GM21447 (cell line): ENCODE data around the gene LDLRAD4.

ENCODE experiments used
- ATAC-seq: cut with Tn5 transposase; IDR thresholded peaks from one replicate; pipeline ENCODE4 v1.9.1; 2021; ENCODE audit not compliant: unreplicated experiment

LDLRAD4 gene

DNA sequence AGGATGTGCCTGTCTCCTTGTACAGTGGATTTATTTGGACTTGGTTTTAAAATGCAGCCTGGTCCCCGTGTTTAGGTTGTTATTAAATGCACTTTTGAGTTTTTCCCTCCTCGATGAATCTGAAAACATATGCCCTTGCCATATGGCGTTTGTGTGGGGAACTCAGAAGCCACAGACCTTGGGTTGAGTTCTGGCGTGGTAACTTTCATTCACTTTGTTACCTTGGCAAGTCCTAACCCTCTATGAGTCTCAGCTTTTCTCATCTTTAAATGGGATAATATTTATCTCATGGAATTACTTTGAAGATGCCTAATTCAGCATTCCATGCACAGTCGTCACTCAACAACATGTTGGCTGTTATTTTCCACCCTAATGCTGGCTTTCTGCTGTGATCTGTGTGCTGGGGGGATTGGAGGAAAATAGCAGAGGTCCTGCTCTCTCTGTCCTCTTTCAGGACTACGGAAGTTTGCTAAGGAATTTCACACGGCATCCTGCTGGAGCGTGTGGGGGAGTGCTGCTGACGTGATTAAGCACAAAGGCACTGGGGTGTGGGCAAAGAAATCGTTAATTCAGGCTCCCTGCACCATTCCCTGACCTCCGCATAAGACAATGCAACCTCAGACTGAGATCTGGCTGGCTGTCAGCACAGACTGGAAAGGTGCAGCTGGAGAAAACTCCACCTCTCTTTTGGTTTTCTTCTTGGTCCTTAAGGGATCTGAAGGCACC is 61.7 kb downstream of the LDLRAD4 start:
- ATAC-seq, result no peak

DNA sequence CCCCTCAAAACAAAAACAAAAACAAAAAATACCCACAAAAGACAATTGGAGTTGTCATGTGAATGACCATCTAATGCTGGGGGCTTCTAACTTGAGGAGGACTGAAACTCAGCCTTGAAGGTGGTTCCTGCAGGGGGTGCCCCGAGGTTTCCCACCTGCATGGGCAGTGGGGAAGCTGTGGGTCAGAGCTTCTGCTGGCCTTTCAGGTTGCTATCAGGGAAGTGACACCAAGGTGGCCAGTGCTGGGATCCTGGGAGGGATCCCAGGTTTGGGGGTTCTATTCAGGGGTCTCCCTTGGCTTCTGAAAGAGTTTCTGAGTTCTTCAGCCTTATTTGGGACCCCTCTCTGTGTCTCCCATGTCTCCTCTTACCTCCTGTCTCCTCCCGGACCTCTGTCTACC is 62.8 kb downstream of the LDLRAD4 start:
- ATAC-seq, result no peak

- ATAC-seq, result no peak
These were observed 65.2 kb downstream of the LDLRAD4 start for GRCh38 chr18:13283746-13284145.

DNA sequence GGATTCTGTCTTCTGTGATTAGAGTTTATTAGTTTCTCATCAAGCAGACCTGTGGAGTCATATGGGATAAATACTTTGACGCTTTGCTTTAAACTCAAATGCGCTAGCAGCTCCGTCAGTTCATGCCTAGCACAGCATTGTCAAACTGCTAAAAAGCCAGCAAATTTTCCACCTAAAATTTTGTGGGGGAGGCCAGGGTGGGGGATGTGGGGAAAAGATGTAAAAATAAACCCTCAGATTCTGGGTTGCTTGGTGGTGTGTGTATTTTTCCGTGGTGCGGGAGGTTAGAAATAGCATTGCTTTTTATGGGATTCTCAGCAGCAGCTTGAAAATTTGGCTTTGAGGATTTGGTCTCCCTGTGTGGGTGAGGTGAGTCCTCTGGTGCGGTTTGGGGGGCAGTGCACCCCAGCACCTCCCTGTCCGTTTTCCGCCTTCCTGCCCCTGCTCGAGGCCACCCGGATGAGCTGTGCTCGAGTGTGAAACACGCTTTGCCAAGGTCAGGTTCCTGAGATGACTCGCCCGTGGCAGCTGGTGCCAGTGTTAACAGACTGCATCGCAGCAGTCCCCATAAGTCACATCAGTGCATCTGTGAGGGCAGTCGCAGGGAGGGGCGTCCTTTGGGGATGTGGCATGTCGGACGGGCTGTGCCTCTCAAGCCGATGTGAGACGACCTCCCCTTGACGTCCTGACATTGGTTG is 65.9 kb downstream of the LDLRAD4 start:
- no peak for ATAC-seq

GRCh38 chr18:13285874-13286273 is 67.3 kb downstream of the LDLRAD4 start:
- ATAC-seq, result no peak

DNA sequence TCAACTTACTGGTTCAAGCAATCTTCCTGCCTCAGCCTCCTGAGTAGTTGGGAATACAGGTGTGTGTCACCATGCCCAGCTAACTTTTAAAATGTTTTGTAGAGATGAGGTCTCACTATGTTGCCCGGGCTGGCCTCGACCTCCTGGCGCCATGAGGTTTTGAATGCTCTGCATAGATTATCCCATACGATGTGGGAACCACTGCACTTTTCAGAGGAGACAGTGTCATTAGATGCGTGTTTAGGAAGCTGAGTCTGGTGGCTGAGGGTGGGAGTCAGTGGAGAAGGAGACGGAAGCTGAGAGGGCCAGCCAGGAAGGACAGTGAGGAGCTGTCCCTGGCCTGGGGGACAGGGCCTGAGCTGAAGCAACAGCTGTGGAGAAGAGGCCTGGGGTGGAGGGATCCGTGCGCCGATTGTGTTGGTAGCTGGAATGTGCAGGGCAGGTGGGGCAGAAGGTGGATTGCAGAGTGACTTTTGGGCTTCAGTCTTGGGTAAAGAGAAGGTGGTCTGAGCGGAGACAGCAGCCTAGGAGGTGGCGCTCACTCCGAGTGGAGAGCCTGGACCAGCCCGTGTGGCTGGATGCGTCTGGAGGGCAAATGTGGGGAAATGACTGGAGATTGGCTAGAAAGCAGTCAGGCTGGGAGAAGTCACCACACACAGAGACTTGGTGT is 68.0 kb downstream of the LDLRAD4 start:
- ATAC-seq, result no peak

DNA sequence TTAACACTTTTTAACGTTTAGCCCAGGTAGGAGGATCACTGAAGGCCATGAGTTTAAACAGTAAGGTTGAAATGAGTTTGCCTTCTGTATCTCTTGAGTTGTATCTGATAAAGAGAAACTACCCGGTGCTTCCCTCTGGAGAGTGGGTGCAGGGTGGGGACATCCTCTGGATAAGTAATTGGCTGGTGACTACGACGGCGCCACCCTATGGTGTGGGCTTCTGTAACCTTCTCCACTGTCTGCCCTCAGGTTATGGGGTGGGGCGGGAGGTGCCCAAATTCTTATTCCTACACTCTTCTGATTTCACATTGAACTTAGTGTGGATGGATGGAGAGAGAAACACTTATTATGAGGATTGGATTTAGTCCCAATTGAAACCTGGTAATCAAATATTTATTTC is 68.8 kb downstream of the LDLRAD4 start:
- ATAC-seq, result no peak

- ATAC-seq, result no peak
These were observed 70.1 kb downstream of the LDLRAD4 start for GRCh38 chr18:13288509-13289133.

DNA sequence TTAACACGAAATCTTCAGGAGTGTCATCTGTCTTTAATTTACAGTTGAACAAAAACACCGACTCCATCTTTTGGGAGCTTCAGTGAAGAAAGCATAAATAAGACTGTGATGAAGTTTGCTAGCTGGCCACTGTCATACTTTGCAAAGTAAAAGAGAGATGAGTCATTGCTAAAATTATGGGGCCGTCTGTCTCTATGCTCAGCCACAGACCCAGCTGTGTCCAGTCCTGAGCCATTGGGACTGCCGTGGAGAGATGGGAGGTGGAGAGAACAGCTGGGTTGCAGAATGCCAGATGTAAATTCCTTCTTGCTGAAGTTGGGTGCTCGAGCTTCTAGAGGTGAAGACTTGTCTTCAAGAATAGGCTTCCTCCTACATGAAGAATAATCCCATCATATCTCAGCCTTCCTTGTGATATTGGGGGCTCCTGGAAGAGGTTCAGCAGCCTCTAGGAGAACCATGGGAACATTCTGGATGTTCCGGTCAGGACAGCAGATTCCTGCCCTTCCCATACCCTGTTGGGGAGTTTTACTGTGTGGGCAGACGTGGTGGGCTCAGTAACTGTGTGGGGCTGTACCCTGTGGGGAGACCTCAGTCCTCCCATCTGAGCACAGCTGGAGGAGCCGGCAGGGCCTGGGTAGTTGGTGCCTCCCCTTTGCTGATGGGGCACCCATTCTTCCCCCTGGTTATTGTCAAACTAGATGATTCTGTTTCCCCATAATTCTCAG is 71.1 kb downstream of the LDLRAD4 start:
- ATAC-seq, result no peak

GRCh38 chr18:13290856-13291271 is 72.3 kb downstream of the LDLRAD4 start:
- no peak for ATAC-seq

DNA sequence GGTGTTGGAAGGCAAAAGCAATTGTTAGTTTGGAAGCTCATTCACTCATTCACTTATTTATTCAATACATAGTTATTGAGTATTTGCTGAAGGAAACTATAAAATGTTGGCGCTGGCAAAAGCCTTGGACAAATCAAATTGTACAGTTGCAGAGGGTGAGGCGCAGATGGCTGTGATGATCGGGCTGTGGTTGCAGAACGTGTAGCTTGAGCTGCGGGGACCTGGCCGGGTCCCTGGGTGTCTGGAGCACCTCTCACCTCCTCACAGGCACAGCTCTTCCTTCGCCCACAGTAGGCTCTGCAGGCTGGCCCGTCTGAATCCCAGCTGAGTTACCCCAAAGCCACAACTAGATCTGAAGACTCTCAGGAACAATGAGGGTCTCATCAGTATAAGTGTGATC is 72.7 kb downstream of the LDLRAD4 start:
- ATAC-seq, result no peak

DNA sequence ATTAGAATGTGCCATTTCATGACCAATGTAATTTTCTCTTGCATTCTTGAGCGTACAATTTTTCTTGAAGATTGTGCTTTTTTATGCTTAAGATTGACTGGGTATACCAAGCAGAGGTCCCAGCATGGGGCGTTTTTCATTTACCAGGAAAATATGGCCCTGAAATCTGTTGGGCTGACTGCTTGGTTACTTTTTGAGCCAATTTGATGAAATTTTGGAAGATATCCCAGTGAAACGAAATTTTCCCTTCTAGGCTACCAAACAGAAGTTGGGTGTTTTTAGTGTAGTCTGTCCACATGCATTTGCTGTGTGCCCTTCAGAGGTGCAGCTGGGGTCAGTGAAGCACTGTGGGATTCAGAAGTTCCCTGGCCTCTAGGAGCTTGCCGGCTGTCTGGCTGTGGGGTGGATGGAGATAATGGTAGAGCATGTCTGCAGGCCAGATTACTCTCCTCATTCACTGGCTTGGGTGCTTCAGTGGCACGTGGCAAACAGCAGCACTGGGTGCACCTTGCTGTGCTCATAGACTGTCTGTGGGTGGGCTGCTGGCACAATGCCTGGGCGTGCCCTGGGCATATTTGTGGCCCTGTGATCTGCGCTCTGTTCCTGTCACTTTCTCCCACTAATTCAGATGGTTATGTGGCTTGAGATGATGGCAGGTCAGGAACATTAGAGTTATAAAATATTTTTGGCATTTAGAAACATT is 73.3 kb downstream of the LDLRAD4 start:
- no peak for ATAC-seq

GRCh38 chr18:13292736-13293135 is 74.2 kb downstream of the LDLRAD4 start:
- ATAC-seq, result no peak

- ATAC-seq, result no peak
These were observed 75.7 kb downstream of the LDLRAD4 start for GRCh38 chr18:13294309-13294708.

- ATAC-seq, result no peak
These were observed 77.3 kb downstream of the LDLRAD4 start for GRCh38 chr18:13295894-13296293.

DNA sequence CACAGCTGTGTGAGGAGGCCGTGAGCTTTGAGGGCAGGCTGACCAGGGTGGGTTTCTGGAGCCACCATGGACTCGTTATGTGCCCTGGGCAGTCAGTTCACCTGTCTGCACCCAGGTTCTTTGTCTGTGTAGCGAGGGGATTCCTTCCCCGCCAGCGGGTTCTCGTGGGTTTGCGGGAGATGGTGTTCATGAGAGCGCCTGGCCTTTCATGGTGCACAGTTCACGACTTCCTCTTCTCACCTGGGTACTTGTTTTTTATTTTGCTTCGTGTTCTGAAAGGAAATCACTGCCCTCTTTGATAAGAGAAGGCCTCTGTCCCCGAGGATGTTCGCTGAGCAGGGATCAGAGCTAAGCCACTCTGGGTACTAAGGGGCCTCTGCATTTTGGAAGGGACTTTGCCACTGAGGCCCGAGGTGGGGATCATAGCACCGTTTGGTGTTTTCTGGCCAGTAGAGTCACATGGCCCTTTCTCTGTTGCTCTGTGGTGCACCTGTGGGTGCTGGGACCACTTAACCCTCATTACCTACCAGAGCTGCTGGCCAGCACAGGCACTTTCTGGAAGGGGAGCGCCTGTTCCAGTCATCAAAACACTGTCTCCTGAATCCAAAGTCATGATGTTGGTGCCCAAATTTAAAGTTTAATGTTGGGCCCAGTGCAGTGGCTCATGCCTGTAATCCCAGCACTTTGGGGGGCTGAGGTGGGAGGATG is 78.5 kb downstream of the LDLRAD4 start:
- ATAC-seq, result no peak

GRCh38 chr18:13298262-13298661 is 79.7 kb downstream of the LDLRAD4 start:
- no peak for ATAC-seq

DNA sequence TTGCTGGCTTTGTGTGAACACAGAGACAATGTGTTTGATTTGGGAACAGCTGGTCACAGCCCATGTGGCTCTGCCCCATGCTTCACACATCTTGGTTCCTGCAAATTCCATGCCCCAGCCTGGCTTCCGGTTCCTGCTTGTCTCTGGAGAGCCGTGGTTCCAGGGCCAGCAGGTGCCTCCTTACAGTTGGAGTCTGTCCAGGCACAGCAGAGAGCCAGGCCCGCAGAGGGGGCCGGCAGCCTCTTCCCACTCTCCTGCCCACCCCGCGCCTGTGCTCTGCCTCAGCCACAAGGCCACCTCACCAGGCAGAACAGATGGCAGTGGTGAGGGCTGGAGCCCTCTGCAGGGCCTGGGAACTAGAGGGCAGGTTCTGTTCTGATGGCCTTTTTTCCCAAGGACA is 81.5 kb downstream of the LDLRAD4 start:
- no peak for ATAC-seq

GRCh38 chr18:13300796-13301195 is 82.2 kb downstream of the LDLRAD4 start:
- ATAC-seq, result no peak

DNA sequence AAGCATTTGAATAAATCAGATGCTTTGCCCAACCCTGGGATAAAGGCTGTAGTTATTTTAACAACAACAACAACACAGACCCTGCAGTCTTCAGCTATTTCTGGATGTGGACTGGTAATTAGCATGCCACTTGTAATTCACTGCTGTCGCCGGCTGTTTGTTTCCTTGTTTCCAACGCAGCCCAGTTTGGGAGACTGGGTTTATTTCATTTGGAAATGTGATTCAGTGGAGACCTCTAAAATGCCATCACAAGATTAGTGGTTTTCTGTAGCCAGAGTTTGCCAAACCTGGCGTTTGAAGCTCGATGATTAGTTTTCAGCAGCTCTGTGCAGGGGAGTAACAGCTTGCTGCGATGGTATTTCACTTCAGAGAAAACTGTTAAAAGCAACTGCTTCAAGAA is 83.5 kb downstream of the LDLRAD4 start:
- ATAC-seq, result no peak
